Panc1 (cell line): Measurements from ENCODE around the gene KCNAB1. TPM values are rescaled to one million over a fixed set of nuclear protein-coding genes. Genes with fewer than 3 reads are reported as not detected.

Experiments used
- ATAC-seq: fragments of 200-7000 bp; cut with Tn5 transposase; 2 replicates; pipeline ENCODE4 v1.9.1; 2020; ENCODE audit warnings: mild to moderate bottlenecking, moderate library complexity
- BruUV-seq: library from RNA; stranded (reverse); fragments of 400-500 nt; replicated peaks from 2 replicates; lab custom pipeline; 2021; lab: Mats Ljungman, UMichigan
- CTCF ChIA-PET: fragments of 300-600 bp; sonication (Branson Sonifier 250); formaldehyde crosslinking; loops from one replicate; lab custom pipeline; 2022; ENCODE audit warnings: antibody characterized with exemption; lab: Charles Lee
- POLR2A ChIA-PET: fragments of 300-600 bp; sonication (Branson Sonifier 250); formaldehyde crosslinking; loops from one replicate; lab custom pipeline; 2022; ENCODE audit warnings: antibody characterized with exemption; lab: Charles Lee
- DNase-seq: peaks from one replicate; pipeline ENCODE4 v3.0.0-alpha.2; 2010; ENCODE audit warnings: low read depth, low spot score
- H3K27ac ChIP-seq: 2 replicates; pipeline ENCODE4 v1.5.1; 2011; ENCODE audit warnings: mild to moderate bottlenecking, low read length, inconsistent platforms
- H3K27me3 ChIP-seq: fragments of 200-500 bp; sonication (Bioruptor generic); 2 replicates; pipeline ENCODE4 v1.6.0; 2014; ENCODE audit warnings: low read length, inconsistent platforms; ENCODE audit not compliant: control insufficient read depth, insufficient read depth
- H3K36me3 ChIP-seq: fragments of 200-500 bp; sonication (Bioruptor generic); 2 replicates; pipeline ENCODE4 v1.5.1; 2014; ENCODE audit warnings: inconsistent platforms, mild to moderate bottlenecking, low read length, moderate library complexity; ENCODE audit not compliant: control insufficient read depth, insufficient read depth
- H3K4me1 ChIP-seq: 2 replicates; pipeline ENCODE4 v1.5.1; 2011; ENCODE audit warnings: inconsistent platforms, mild to moderate bottlenecking, low read length, moderate library complexity; ENCODE audit not compliant: control insufficient read depth, insufficient read depth
- H3K4me3 ChIP-seq, 2 experiments: 2 replicates each; pipeline ENCODE4 v1.5.1; 2011 to 2012; ENCODE audit warnings: low read depth in 2 of 2, low read length in 2 of 2, mild to moderate bottlenecking in 2 of 2, inconsistent platforms in 1 of 2, moderate library complexity in 1 of 2
- H3K9me3 ChIP-seq: fragments of 200-500 bp; sonication (Bioruptor generic); 2 replicates; pipeline ENCODE4 v1.5.1; 2014; ENCODE audit warnings: low read depth, mild to moderate bottlenecking, inconsistent platforms, low read length, moderate library complexity; ENCODE audit not compliant: control insufficient read depth, insufficient read depth
- POLR2AphosphoS5 ChIP-seq: IDR thresholded peaks from 2 replicates; pipeline ENCODE4 v1.6.1; 2012; ENCODE audit warnings: mild to moderate bottlenecking, low read depth, low read length, moderate library complexity
- SIN3A ChIP-seq: IDR thresholded peaks from 2 replicates; pipeline ENCODE4 v1.6.1; 2012; ENCODE audit warnings: low read depth, mild to moderate bottlenecking, low read length, moderate library complexity, borderline replicate concordance; ENCODE audit not compliant: insufficient read depth
- TCF7L2 ChIP-seq: IDR thresholded peaks from 2 replicates; pipeline ENCODE4 v1.6.1; 2011; ENCODE audit warnings: mild to moderate bottlenecking, low read depth, low read length, inconsistent platforms
- in situ Hi-C: cut with HindIII; loops from 2 replicates; pipeline ENCODE4 v1.10.0; 2016; ENCODE audit warnings: low sequenced_read_pairs, low pct_unique_long_range_greater_than_20kb
- intact Hi-C: fragments of 100-400 bp; cut with micrococcal nuclease; formaldehyde crosslinking; loops from one replicate; pipeline ENCODE4 v1.10.0; 2022; ENCODE audit not compliant: unreplicated experiment
- total RNA-seq: library from RNA; stranded (reverse); gene quantifications from one replicate; pipeline ENCODE4 v1.2.1, GENCODE V29; 2021; ENCODE audit not compliant: unreplicated experiment
- TF ChIP-seq, protein P1 (sequence below), 2 experiments: IDR thresholded peaks; 2 replicates each; pipeline ENCODE4 v1.6.1; 2011 to 2012; ENCODE audit warnings: low read depth in 2 of 2, control low read depth in 1 of 2, low read length in 1 of 2, mild to moderate bottlenecking in 1 of 2, moderate library complexity in 1 of 2; ENCODE audit not compliant: insufficient read depth in 1 of 2
- TF ChIP-seq, protein P2 (sequence below): fragments of 450-650 bp; IDR thresholded peaks from 2 replicates; pipeline ENCODE4 v1.5.1; 2017; ENCODE audit warnings: mild to moderate bottlenecking

The KCNAB1 gene
- total RNA-seq, 1 experiment from 2014 or later = not detected

DNA sequence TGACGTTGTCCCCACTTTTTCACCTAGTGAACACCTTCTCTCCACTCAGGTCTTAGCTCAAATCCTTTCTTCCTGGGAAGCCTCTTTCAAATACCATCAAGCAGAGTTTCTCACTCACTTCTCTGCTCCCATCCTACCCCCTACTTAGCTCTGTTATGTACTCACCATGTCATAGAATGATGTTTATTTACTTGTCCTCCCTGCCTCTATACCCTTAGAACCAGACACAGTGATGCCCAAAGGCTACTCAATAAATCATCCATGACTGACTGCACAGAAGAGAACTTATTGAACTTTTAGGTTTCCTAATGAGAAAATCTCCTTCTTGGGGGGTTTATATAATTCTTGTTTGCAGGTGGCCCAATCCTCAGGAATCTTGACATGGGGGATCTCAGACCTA is 280.4 kb downstream of the KCNAB1 start:
- Histone ChIP-seq H3K27me3 (peaks cover 9% of the 10 kb centered on the region; the same call in 1 of the 2 replicates), H3K9me3 (no peaks in the 10 kb centered on the region), H3K4me3 (no peak overlapping the region), H3K27ac (no peak overlapping the region), H3K4me1 (no peaks in the 10 kb centered on the region), H3K36me3 (no peaks in the 10 kb centered on the region)
- in situ Hi-C loops = no loop called here
- no peak for ATAC-seq
- no peak for DNase-seq
- POLR2A ChIA-PET = no interaction called here
- TF ChIP-seq, protein P1, sequence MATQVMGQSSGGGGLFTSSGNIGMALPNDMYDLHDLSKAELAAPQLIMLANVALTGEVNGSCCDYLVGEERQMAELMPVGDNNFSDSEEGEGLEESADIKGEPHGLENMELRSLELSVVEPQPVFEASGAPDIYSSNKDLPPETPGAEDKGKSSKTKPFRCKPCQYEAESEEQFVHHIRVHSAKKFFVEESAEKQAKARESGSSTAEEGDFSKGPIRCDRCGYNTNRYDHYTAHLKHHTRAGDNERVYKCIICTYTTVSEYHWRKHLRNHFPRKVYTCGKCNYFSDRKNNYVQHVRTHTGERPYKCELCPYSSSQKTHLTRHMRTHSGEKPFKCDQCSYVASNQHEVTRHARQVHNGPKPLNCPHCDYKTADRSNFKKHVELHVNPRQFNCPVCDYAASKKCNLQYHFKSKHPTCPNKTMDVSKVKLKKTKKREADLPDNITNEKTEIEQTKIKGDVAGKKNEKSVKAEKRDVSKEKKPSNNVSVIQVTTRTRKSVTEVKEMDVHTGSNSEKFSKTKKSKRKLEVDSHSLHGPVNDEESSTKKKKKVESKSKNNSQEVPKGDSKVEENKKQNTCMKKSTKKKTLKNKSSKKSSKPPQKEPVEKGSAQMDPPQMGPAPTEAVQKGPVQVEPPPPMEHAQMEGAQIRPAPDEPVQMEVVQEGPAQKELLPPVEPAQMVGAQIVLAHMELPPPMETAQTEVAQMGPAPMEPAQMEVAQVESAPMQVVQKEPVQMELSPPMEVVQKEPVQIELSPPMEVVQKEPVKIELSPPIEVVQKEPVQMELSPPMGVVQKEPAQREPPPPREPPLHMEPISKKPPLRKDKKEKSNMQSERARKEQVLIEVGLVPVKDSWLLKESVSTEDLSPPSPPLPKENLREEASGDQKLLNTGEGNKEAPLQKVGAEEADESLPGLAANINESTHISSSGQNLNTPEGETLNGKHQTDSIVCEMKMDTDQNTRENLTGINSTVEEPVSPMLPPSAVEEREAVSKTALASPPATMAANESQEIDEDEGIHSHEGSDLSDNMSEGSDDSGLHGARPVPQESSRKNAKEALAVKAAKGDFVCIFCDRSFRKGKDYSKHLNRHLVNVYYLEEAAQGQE (IDR thresholded peaks at IDR 0.05; ENCODE audit: insufficient read depth in 1 of 2, low read depth in 2 of 2, low read length in 1 of 2) = no peak
- TF ChIP-seq, protein P2, sequence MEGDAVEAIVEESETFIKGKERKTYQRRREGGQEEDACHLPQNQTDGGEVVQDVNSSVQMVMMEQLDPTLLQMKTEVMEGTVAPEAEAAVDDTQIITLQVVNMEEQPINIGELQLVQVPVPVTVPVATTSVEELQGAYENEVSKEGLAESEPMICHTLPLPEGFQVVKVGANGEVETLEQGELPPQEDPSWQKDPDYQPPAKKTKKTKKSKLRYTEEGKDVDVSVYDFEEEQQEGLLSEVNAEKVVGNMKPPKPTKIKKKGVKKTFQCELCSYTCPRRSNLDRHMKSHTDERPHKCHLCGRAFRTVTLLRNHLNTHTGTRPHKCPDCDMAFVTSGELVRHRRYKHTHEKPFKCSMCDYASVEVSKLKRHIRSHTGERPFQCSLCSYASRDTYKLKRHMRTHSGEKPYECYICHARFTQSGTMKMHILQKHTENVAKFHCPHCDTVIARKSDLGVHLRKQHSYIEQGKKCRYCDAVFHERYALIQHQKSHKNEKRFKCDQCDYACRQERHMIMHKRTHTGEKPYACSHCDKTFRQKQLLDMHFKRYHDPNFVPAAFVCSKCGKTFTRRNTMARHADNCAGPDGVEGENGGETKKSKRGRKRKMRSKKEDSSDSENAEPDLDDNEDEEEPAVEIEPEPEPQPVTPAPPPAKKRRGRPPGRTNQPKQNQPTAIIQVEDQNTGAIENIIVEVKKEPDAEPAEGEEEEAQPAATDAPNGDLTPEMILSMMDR = no peak
- no peak for TF ChIP-seq POLR2AphosphoS5
- TF ChIP-seq SIN3A = no peak
- no peak for TF ChIP-seq TCF7L2
- CTCF ChIA-PET = no interaction called here
- intact Hi-C loops = no loop called here
- BruUV-seq = no TSS peak

DNA sequence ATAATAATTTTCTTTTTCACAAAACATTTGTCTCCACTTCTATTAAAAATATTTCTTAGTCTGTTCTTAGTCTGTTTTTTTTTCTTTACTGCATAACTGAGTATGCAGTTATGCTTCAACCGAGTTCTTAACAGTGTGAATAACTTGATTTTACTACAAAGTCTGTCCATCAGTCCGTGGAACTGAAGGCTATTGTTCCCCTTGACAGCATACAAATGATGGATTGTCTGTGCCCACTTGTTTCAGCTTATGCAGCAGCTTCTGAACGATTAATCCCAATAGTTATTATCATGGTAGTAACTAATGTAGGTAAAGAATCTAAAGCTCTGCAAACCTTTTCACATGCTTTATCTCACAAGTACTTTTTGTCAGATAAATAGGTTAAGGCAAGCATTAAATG is 283.8 kb downstream of the KCNAB1 start:
- DNase-seq (no peak), ATAC-seq (no peak)
- in situ Hi-C loops = no loop called here
- H3K27me3 ChIP-seq = peaks cover 7% of the 10 kb centered on the region; the same call in 1 of the 2 replicates
- no TSS peak for BruUV-seq
- CTCF ChIA-PET = no interaction called here
- no peak overlapping the region for H3K4me3 ChIP-seq
- no peaks in the 10 kb centered on the region for H3K4me1 ChIP-seq
- H3K9me3 ChIP-seq = no peaks in the 10 kb centered on the region
- H3K27ac ChIP-seq = no peak overlapping the region
- intact Hi-C loops = no loop called here
- H3K36me3 ChIP-seq = no peaks in the 10 kb centered on the region
- POLR2A ChIA-PET = no interaction called here
- TF ChIP-seq, protein P1 (IDR thresholded peaks at IDR 0.05; ENCODE audit: insufficient read depth in 1 of 2, low read depth in 2 of 2, low read length in 1 of 2) = no peak
- TF ChIP-seq, protein P2 = no peak
- TF ChIP-seq SIN3A = no peak
- TF ChIP-seq TCF7L2 = no peak
- TF ChIP-seq POLR2AphosphoS5 = no peak
